Fibroblast of villous mesenchyme (primary cell): ENCODE data around the gene TTC36. TPM values are rescaled to one million over a fixed set of nuclear protein-coding genes. Genes with fewer than 3 reads are reported as not detected.

Experiments used
- DNase-seq: peaks from one replicate; pipeline ENCODE4 v3.0.0-alpha.2; 2010; ENCODE audit warnings: low read depth
- H3K4me3 ChIP-seq: 2 replicates; pipeline ENCODE4 v1.5.1; 2011; ENCODE audit warnings: low read depth, mild to moderate bottlenecking, low read length
- CTCF ChIP-seq: IDR thresholded peaks from 2 replicates; pipeline ENCODE4 v1.5.1; 2012; ENCODE audit warnings: low read depth, mild to moderate bottlenecking, low read length; ENCODE audit not compliant: insufficient read depth
- total RNA-seq: library from RNA; depleted of rRNA; stranded (reverse); fragments of >200 nt; gene quantifications from 2 replicates; pipeline ENCODE4 v1.2.3, GENCODE V29; 2012

TTC36 gene
- total RNA-seq, 1 donor, result 1.7 TPM

GRCh38 chr11:118537409-118537980, 10.2 kb downstream of the TTC36 start:
- no peak for DNase-seq
- H3K4me3 ChIP-seq, result no peak overlapping the region
- TF ChIP-seq CTCF, result no peak

GRCh38 chr11:118544010-118544646, 16.9 kb downstream of the TTC36 start:
- no peak for TF ChIP-seq CTCF

GRCh38 chr11:118544647-118545010, 17.4 kb downstream of the TTC36 start:
- no peak overlapping the region for H3K4me3 ChIP-seq
- no peak for DNase-seq
- TF ChIP-seq CTCF, result no peak

More at GRCh38 chr11:118544010-118544646, 16.9 kb downstream of the TTC36 start:
- no peak overlapping the region for H3K4me3 ChIP-seq
- DNase-seq, result no peak

GRCh38 chr11:118545533-118545932, 18.3 kb downstream of the TTC36 start:
- no peak for DNase-seq
- no peak for TF ChIP-seq CTCF
- H3K4me3 ChIP-seq, result no peak overlapping the region

GRCh38 chr11:118547132-118547531, 19.9 kb downstream of the TTC36 start:
- DNase-seq, result no peak
- no peak for TF ChIP-seq CTCF
- no peak overlapping the region for H3K4me3 ChIP-seq

- no peak for TF ChIP-seq CTCF
- no peak for DNase-seq
- no peak overlapping the region for H3K4me3 ChIP-seq
Measured at GRCh38 chr11:118552341-118552740, 25.1 kb downstream of the TTC36 start.

GRCh38 chr11:118560806-118561205, 33.5 kb downstream of the TTC36 start:
- DNase-seq, result no peak
- H3K4me3 ChIP-seq, result no peak overlapping the region
- TF ChIP-seq CTCF, result no peak
